GM12864 (cell line): ENCODE measurements around the gene PELI2.

Experiments
- DNase-seq: peaks from one replicate; pipeline ENCODE4 v3.0.0-alpha.2; 2011; ENCODE audit warnings: low read depth
- H3K4me3 ChIP-seq: 2 replicates; pipeline ENCODE4 v1.5.1; 2011; ENCODE audit warnings: mild to moderate bottlenecking, low read depth, low read length, control low read depth
- TF ChIP-seq, protein P1 (sequence below): IDR thresholded peaks from 2 replicates; pipeline ENCODE4 v1.5.1; 2011; ENCODE audit warnings: low read depth, mild to moderate bottlenecking, moderate library complexity, low read length, control low read depth, inconsistent platforms; ENCODE audit errors: missing control alignments

The PELI2 gene

DNA sequence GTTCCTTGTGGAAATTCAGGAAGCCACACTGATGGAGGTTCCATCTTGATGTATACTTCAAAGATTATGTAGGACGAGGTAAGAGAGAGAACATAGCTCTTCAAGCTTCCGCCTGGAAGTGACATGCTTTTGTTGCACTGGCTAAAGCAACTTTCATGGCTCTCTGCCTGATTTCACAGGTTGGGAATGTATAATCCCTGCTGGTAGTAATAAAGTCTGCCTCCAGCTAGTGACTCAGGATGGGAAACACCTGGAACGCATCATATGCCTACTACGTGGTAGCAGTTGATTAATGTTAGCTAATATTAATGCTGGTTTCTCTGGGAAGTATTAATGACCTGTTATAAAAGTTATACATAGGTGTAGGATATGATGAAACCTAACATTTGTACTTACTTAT lies 71.1 kb downstream of the PELI2 start:
- no peak overlapping the region for H3K4me3 ChIP-seq
- DNase-seq: no peak
- TF ChIP-seq, protein P1, sequence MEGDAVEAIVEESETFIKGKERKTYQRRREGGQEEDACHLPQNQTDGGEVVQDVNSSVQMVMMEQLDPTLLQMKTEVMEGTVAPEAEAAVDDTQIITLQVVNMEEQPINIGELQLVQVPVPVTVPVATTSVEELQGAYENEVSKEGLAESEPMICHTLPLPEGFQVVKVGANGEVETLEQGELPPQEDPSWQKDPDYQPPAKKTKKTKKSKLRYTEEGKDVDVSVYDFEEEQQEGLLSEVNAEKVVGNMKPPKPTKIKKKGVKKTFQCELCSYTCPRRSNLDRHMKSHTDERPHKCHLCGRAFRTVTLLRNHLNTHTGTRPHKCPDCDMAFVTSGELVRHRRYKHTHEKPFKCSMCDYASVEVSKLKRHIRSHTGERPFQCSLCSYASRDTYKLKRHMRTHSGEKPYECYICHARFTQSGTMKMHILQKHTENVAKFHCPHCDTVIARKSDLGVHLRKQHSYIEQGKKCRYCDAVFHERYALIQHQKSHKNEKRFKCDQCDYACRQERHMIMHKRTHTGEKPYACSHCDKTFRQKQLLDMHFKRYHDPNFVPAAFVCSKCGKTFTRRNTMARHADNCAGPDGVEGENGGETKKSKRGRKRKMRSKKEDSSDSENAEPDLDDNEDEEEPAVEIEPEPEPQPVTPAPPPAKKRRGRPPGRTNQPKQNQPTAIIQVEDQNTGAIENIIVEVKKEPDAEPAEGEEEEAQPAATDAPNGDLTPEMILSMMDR: no peak

DNA sequence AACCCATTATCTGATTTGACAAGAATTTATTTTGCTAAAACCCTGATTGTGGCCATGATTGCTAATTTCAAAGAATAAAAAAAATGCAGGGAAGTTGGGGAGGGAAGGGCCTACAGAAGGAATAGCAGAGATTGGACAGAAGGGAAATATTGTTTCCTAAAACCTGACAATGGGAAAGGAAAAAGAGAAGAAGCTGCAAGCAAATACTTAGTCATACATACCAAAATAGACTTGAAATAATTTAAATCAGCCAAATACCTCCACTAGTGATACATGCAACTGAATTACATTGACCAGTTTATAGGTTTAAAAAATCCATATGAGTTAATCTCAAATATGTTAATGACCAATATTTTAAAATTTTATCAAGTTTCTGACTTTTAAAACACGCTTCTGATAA lies 75.1 kb downstream of the PELI2 start:
- TF ChIP-seq, protein P1: no peak
- DNase-seq: no peak
- H3K4me3 ChIP-seq: no peak overlapping the region

DNA sequence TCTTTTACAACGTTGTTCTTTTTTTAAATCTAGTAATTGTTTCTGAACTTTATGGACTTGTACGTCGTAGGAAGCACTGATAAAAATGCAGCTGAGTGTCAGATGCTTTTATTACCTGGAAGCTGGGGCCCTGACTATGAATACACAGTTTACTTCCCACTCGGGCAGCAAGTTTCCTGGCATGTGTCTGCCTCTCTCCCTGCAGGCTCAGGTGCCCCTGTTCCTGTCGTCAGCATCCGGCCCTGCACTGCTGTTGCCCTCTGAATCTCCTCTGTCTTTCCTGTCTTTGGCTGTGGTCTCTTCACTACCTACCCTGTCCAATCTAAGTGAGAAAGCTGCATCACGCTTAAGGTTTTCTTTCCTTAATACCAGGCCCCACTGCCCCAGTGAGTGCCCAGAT lies 75.8 kb downstream of the PELI2 start:
- TF ChIP-seq, protein P1: no peak
- no peak overlapping the region for H3K4me3 ChIP-seq
- DNase-seq: no peak

DNA sequence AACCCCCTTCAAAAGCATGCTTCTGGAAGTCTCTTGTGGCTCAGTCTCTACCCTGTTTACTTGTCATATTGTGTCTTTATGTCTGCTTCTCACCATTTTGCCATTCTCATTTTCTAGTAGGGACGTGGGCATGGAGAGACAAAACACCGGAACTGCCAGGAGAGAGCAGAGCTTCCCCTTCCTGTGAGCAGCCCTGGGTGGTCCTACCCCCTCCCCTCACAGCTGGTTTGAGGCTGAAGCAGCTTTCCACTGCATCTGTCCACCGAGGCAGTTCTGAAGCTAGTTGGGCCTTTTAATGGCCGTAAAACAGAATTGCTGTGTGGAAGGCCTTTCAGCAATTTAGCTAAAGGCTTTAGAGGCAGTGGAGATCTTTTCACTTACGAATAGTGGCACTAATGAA lies 77.0 kb downstream of the PELI2 start:
- TF ChIP-seq, protein P1: no peak
- no peak for DNase-seq
- H3K4me3 ChIP-seq: no peak overlapping the region

DNA sequence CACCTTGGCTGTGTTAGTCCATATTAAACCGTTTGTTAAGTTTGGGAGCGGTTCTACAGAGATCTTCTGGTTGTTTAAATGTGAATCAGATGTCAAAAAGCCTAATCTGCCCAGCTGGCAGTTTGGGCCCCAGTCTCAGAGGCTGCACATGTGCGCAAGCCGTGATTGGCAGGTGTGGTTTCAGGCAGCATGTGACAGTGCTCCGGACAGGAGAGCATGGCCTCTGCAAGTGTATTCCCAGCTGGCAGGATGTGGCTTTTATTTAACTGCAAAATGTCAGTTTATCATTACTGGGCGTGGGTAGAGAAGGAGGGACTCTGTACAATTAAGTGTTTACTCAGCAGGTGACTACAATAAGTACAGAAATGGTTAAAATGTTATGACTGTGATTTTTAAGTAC lies 77.5 kb downstream of the PELI2 start:
- DNase-seq: peak; percentile 45
- H3K4me3 ChIP-seq: no peak overlapping the region
- TF ChIP-seq, protein P1: no peak

DNA sequence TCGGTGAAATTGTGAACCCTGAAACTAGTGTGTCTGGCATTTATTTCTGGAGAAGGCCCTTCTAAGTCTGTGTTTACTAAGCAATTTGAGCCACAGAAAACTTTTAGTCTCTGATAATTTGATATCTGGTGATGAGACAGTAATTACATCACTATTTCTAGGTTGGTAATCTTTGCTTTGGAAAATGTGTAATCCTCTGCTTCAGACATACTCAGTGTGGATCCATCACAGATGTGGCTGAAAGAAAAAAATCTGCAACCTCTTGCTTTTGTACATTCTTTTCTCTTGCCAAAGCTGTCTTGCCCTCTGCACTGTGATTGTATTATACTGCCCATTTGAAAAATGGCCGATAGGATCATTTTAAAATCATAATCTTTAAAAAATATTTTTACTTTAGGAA lies 78.1 kb downstream of the PELI2 start:
- TF ChIP-seq, protein P1: no peak
- no peak for DNase-seq
- no peak overlapping the region for H3K4me3 ChIP-seq

DNA sequence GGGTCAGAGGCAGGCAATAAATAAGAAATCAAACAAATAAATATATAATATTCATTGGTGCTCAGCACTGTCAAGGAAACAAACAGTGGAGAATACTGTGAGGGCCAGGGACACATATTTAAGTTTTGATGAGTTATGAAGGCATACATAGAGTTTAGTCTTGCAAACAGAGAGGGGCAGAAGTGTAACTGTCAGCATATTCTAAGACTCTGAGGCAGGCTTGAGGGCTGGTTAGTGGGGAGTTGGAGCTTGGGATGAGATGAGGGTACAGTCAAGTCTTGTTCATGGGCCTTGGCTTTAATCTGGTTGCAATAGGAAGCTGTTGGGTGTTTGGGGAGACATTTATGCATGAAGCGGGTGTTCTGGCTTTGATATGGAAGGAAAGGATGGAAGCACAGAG lies 78.9 kb downstream of the PELI2 start:
- no peak for DNase-seq
- TF ChIP-seq, protein P1: no peak
- no peak overlapping the region for H3K4me3 ChIP-seq
